Anterior cingulate cortex (tissue), 58 donors: ENCODE results near the gene TMEM184C.

Source experiments
- DNase-seq, 58 donors: peaks; one replicate each; lab custom pipeline; 2025; lab: John Stamatoyannopoulos, UW

Gene TMEM184C

GRCh38 chr4:147617173-147617840 is at the start of gene TMEM184C:
TMEM184C (plus strand) TSS chr4:147617397; CDS start chr4:147617957, 560 bp downstream.
- peak; percentile 56 to 98 (median 95) for DNase-seq

GRCh38 chr4:147570616-147571015 is 46.6 kb upstream of the TMEM184C start:
- no peak for DNase-seq

- DNase-seq: no peak
These were observed 46.0 kb upstream of the TMEM184C start for GRCh38 chr4:147571036-147571770.

GRCh38 chr4:147576084-147576483 is 41.1 kb upstream of the TMEM184C start:
- DNase-seq: no peak

GRCh38 chr4:147578051-147578476 is 39.1 kb upstream of the TMEM184C start:
- no peak for DNase-seq

- no peak for DNase-seq
These were observed 38.6 kb upstream of the TMEM184C start for GRCh38 chr4:147578593-147578992.

- DNase-seq: no peak
These were observed 36.8 kb upstream of the TMEM184C start for GRCh38 chr4:147580396-147580795.

GRCh38 chr4:147581606-147582350 is 35.4 kb upstream of the TMEM184C start:
- DNase-seq: no peak

GRCh38 chr4:147582386-147583060 is 34.7 kb upstream of the TMEM184C start:
- DNase-seq: no peak

GRCh38 chr4:147583876-147584275 is 33.3 kb upstream of the TMEM184C start:
- no peak for DNase-seq

GRCh38 chr4:147586032-147586431 is 31.2 kb upstream of the TMEM184C start:
- DNase-seq: peak in 1 of 58 donors; percentile 9

GRCh38 chr4:147586637-147587036 is 30.6 kb upstream of the TMEM184C start:
- DNase-seq: peak in 1 of 58 donors; percentile 6

GRCh38 chr4:147587041-147587440 is 30.2 kb upstream of the TMEM184C start:
- peak in 5 of 58 donors; percentile 0 to 56 (median 2) for DNase-seq

- DNase-seq: peak in 5 of 58 donors; percentile 1 to 19 (median 3)
These were observed 27.6 kb upstream of the TMEM184C start for GRCh38 chr4:147589586-147589985.

GRCh38 chr4:147590249-147590920 is 26.8 kb upstream of the TMEM184C start:
- DNase-seq: peak in 46 of 58 donors; percentile 1 to 72 (median 28)

- no peak for DNase-seq
These were observed 26.1 kb upstream of the TMEM184C start for GRCh38 chr4:147591106-147591505.

- no peak for DNase-seq
These were observed 23.1 kb upstream of the TMEM184C start for GRCh38 chr4:147594107-147594506.

GRCh38 chr4:147594578-147594977 is 22.6 kb upstream of the TMEM184C start:
- no peak for DNase-seq

GRCh38 chr4:147596377-147596776 is 20.8 kb upstream of the TMEM184C start:
- DNase-seq: no peak

- no peak for DNase-seq
These were observed 20.2 kb upstream of the TMEM184C start for GRCh38 chr4:147596981-147597380.
